Left colon (tissue), 2 donors: Measurements from ENCODE around the gene ZBTB48. TPM values are rescaled to one million over a fixed set of nuclear protein-coding genes. Genes with fewer than 3 reads are reported as not detected.

ENCODE experiments used
- ATAC-seq: fragments of 200-7000 bp; cut with Tn5 transposase; one replicate; pipeline ENCODE4 v1.9.1; 2020; ENCODE audit warnings: mild to moderate bottlenecking, moderate library complexity
- DNase-seq, 2 donors: peaks; one replicate each; pipeline ENCODE4 v3.0.0-alpha.2; 2020
- intact Hi-C, 2 donors: fragments of 100-400 bp; cut with DNase I in 1 of 2; cut with micrococcal nuclease in 1 of 2; formaldehyde crosslinking; loops; one replicate each; pipeline versions ENCODE4 v1.11.2 to v1.14.0; 2022; cut with DNase I, micrococcal nuclease
- total RNA-seq, 2 donors: library from RNA; stranded (reverse); fragmentation: NEBNext Ultra II Directional; extraction: Animal tissue kit (Norgen Biotek cat#: 25700); gene quantifications; one replicate each; pipeline ENCODE4 v1.2.1, GENCODE V29; 2021
- donor health status: DM: no; HTN: no; CAD: no.
- donor health status: DM: yes; HTN: yes; CAD: no.

Gene ZBTB48
- total RNA-seq, 2 donors from 2014 or later = 32.4 to 43.2 TPM

GRCh38 chr1:6601923-6602668 lies 22.3 kb downstream of the ZBTB48 start:
- intact Hi-C loops = no loop called here
- ATAC-seq (peak; percentile 51), DNase-seq (peak in 1 of 2 donors; percentile 60)

DNA sequence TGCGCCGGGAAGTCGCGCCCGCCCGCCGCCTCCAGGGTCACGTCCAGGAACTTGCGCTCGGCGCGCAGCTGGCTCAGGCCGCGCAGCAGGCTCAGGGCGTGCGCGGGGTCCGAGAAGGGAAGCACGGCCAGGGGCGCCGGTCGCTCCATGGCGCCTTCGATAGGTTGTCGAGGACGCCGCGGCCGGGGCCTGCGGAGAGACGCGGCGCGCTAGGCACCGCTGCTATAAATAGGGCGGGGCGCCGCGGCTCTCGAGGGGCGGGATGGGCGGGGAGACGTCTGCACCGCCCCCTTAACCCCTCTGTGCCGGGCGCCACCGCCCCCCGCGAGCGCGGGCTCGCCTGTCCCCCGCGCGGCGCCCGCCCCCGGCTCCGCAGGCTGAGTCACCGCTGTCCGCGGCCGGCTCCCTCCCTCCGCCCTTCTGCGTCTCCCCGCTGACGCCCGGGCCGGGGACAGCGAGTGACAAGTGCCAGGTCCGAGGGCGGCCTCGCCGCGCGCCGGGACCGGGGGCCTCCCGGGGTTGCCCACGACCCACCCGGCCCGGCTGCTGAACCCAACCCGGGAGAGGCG lies 23.0 kb downstream of the ZBTB48 start, which contains the start of gene KLHL21:
Gene KLHL21 (minus strand): TSS at position 201 of the 569 bp plus-strand sequence. CDS start 52 bp downstream, at position 149.
- DNase-seq (peak; percentile 86 to 87), ATAC-seq (peak; percentile 75)
- intact Hi-C loops = no loop called here

DNA sequence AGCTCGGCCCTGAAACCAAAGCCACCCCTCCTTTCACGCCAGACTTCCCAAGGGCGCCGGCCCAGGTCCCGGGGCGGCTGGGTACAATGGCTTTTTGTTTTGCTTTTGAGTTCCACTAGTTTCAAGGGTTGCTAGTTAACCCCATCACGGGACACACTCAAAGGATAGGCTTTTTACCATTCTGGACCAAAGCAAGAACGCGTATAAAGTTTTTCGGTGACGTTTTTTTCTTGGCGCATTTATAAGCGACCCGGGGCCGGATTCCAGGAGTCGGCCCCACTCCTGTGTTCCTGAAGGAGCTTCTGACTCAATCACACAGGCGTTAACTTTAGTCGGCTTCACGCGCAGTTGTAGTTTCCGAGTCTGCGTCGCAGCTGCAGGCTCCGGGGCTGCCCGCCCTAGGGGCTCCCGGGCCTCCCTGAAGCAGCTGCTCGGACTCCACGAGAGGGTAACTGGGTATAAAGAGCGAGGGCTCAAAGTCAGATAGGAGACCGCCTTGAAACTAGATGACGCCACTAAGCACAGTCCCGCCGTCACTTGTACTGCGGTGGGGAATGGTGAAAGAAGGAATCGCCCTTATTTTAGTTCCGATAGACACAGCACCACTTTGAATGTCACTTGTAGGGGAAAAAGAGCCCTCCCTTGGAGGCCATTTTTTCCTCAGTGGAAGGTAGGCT lies 23.6 kb downstream of the ZBTB48 start:
- ATAC-seq (peak; percentile 38), DNase-seq (peak in 1 of 2 donors; percentile 62)
- intact Hi-C loops = no loop called here

DNA sequence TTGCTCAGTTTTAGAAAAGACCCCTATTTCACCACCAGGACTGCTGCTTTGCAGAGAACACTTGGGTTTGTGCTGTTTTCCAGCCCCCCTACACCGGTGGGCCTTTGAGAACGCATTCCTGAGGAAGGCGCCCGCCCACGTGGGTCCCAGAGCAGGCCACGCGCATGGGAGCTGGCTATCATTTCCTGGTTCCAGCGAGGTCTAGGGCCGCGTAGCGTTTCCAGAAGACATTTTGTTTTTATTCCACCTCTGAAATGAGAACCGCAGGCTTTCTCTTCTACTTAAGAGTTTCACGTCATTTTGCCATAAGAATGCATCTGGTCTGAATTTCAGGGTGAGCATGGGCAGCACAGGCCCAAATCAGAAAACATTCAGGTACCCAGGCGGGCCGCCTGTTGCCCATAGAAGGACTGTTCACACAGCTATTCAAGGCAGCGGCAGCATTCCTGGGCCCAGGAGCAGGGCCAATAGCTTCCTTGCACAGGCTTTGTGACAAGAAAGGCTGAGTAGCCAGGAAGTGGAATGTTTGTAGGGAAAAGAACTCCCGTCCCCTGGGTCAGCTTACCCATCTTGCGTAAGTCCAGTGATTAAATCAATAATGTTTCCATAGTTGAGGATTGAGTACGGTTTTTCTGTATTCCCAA lies 24.2 kb downstream of the ZBTB48 start:
- intact Hi-C loops = no loop called here
- no peak for ATAC-seq
- peak; percentile 55 to 65 for DNase-seq

DNA sequence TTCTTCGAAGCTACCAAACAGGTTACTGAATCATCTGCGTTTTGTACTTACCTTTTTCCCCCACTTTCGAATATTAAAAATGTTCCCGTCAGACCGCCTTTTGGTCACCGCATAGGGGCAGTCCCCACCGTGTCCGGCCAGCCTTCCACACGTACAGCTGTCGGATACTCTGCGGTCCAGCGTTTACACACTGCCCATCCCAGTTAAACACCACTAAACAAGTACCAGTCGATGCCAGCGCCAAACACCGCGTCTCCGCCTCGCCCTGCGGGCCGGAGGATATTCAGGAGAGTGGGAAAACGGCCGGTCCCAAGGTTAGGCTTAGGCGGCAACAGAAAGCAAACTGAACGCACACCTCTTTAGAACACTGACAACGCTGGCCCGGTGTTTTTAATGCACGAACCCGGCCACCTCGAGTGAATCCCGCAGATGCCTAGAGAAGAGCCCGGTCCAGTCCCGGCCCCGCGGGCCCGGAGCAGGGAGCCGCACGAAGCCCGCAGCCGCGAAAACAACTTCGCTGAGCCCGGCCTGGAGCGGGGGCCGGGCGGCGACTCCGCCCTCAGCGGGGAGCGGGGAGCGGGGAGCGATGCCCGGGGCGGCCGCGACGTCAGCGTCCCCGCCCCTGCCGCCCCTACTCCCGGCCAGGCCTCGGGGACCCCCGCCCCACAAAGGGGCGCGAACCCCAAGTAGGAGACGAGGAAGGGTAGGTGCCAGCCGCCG lies 33.0 kb downstream of the ZBTB48 start:
- DNase-seq = peak; percentile 70 to 71
- intact Hi-C loops = no loop called here
- peak; percentile 52 for ATAC-seq

DNA sequence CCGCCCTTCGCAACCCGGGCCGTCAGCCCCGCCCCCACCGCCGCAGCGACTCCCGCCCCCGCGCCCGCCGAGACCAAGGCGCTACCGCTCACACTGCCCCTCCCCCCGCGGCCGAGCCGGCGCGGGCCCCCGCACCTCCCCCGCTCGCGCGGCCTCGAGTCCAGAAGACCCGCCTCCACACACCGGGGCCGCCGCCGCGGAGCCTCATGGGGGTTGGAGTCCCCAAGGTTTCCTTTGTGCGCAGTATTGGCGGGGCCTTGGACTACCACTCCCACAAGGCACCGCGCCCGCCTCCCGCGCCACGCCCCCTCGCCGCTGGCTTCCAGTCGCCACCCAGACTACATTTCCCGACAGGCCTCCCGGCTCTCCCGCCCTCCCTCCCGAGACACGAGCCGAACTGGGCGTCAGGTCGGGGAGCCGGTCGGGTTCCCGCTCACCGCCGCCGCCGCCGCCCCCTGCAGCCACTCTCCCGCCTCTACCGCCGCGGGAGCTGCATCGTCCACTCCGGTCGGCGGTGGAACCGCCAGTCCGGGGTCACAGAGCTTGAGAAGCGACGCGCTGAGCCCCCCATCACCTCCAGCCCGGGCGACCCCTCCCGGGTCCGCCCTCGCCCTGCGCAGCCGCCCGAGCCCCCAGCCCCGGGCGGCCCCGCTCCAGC lies 33.7 kb downstream of the ZBTB48 start, which contains the start of gene PHF13:
Gene PHF13 (plus strand): TSS at position 371 of the 658 bp plus-strand sequence. CDS start 336 bp downstream, outside the sequence.
- ATAC-seq = peak; percentile 94
- intact Hi-C loops = no loop called here
- peak; percentile 99 to 100 for DNase-seq

DNA sequence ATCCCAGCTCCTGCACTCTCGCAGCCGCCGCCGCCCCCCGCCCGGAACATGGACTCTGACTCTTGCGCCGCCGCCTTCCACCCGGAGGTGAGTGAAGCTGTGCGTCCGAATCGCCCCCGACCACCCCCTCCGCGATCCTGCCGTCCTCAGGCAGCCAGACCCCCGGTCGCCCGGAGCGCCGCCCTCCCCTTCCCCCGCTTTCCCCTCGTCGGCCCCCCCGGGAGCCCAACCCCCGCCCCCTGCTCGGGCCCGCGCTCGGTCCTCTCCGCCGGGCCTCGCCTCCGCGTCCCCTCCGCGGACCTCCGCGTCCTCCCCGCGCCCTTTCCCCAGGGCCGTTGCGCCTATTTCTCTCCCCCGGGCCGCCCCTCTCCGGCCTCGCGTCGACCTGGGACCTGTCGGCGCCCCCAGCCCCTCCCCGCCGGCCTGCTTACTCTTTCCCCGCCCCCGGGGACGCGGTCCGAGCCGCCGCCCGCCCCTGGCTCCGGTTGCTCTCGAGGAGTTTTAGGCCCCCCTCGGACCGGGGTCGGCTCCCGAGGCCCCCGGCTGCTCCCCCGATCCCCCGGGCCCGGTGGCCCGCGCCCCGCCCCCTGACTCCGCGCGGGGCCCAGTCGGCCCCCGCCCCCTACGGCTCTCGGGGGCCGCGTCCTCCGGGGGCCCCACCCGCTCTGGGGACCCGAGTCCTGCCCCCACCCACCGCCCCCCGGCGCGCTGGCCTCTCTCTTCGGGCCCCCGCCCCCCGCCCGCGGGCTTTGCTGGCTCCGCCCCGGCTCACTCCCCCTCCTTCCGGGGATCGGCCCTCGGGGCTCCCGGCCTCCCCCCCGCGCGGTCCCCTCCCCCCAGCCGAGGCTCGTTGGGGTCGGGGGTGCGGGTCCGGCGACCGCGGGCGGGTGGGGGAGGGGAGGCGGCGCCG lies 34.5 kb downstream of the ZBTB48 start:
- peak; percentile 8 for ATAC-seq
- intact Hi-C loops = no loop called here
- DNase-seq = peak; percentile 60 to 76

GRCh38 chr1:6614929-6615785 lies 35.4 kb downstream of the ZBTB48 start:
- peak in 1 of 2 donors; percentile 36 for DNase-seq
- no peak for ATAC-seq

DNA sequence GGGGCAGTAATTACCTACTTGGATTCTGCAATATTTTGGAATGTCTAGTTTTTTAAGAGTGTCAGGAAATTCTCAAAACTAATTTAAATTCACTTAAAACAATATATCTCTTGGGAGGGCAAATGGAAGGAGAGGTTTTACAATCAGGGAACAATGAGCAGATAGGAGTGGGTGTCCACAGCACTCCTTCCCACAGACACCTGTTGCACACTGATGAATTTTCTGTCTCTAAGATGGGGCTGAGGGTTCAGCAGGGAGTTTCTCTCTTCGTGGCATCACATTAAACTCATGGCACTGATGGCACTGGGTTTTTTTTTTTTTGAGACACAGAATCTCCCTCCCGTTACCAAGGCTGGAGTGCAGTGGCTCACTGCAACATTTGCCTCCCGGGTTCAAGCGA lies 39.3 kb downstream of the ZBTB48 start:
- ATAC-seq (no peak), DNase-seq (no peak)
- intact Hi-C loops = no loop called here

More at GRCh38 chr1:6614929-6615785, 35.4 kb downstream of the ZBTB48 start:
- intact Hi-C loops = no loop called here

DNA sequence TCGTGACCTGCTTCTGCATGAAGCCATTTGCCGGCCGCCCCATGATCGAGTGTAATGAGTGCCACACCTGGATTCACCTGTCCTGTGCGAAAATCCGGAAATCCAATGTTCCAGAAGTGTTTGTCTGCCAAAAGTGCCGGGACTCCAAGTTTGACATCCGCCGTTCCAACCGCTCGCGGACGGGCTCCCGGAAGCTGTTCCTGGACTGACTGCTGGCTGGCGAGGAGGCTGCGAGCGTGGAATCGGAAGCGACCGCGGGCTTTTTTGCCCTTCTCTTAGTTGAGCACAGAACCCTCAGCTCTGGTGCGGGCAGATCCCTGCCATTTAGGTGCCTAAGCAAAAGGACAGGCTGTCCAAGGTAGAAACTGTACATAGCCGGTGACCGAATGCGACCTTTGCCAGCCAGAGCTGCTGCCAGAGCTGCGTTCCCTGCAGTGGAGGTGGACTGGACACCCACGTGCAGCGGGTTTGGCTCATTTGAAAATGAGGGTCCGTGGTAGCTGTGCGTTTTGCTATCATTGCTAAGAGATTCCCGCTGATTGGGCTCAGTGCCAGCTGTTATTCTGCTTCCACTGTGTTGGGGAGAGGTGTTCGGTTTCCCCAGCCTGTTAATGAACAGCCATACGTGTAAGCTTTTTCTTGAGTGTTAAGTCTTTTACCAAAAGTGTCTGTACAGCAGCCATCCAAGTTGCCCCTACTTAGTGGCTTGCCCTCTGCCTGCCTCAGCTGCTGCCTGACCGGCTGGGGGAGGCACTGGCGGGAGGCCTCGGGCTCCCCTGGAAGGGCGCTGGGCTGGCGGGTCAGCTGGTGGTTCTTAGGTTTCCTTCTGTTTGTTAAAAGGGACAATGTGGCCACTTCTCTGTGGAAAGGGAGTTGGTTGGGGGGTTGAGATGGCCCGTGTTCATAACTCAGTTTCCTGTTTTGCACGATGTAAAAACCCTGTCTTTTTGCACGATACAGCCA lies 41.9 kb downstream of the ZBTB48 start:
- ATAC-seq = no peak
- DNase-seq = no peak
- intact Hi-C loops = no loop called here

DNA sequence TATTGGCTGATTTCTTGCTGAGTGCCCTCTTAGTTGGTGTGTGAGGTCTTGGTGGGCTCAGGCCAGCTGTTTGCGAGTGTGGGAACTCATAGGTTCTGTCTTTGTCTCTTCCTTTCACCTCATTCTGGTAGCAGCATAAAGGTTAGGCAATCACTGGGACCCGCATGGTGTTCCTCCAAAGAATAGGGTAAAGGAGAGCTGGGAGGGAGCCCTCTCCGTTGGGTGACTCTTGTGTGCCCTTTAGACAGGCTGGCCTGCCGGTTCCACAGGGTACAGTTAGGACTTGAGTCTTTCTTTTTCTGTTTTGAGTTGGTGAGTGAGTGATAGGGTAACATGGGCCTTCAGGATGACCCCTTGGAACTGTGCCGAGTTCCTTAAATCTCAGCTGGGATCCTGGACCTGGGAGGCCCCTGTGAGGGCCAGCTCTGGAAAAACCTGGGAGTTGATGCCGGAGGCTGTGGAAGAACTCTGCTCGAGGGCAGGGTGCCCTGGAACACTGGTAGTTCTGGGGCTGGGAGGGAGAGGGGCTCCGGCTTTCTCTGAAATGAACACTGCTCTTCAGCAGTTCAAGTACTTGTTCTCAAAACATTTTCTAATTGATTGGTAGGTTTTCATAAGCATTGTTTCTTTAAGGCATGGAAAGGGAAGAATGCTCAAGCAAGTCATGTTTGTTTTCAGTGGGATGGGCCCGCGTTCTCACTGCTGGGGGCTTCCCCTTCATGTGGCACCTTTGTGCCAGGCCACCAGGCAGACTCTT lies 42.8 kb downstream of the ZBTB48 start:
- no peak for ATAC-seq
- intact Hi-C loops = no loop called here
- DNase-seq = no peak

DNA sequence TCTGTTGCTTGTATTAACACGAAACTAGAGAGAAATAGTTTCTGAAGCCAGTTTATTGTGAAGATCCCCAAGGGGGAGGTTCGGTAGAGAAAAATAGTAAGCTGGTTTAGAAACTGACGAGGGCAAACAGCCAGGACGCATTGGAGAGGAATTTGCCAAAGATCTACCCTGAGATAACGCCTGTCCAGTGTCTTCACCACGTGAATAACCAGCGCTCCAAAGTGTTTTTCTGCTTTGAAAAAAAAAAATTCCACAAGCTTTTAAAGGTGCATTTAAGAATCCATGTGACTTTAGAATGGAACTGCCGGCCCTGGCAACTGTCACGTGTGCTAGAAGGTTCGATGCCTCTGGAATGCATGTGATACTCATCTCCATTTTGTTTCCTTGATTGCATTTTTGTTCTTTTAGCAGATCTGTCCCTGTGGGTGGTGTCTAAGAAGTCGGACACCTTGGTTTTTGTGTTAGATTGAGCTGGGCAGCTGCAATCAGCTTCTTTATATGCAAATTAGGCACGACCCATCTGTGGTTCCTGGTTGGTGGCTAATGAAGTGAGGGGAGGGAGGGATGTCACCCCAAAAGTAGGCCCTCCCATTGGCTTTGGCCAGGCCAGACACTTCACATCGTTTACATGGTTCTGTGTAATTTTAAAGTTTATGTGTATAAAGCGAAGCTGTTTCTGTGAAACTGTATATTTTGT lies 43.6 kb downstream of the ZBTB48 start:
- no peak for ATAC-seq
- DNase-seq = no peak
- intact Hi-C loops = no loop called here

DNA sequence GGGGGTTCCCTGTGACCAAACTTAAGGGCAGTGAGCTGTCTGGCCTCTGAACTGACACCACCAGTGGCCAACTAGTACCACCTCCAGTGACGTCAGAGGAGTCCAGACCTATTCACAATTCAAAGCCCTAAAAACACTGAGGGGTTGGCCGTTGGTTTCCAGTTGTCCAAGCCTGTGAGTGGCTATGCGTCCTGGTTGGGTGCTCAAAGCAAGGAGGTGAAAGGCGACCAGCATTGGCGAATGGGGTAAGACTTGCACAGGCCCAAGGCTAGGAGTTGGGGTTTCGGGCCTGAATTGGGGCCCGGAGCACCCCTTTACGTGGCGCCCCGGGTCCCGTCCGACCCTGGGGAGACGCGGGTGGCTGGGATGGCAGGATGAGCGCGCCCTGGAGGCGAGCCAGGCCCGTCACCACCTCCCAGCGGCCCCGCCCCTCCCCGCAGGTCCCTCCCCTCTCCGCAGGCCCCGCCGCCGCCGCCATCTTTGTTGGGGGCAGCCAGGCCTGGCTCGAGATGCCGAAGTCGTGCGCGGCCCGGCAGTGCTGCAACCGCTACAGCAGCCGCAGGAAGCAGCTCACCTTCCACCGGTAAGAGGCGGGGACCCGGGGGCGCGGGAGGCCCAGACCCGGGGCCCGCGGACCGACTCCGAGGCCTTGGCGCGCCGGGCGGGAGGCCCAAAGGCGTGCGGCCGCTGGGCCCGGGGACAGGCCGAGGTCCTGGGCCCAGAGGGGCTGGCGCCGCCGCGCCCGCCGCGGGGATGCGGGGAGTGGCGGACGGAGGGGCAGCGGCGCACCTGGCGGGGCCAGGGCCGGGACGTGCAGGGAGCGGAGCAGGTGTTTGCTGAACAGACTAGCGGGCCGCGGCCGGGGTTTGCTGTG lies 45.2 kb downstream of the ZBTB48 start, which contains the start of gene THAP3:
Gene THAP3 (plus strand): TSS at position 159 of the 874 bp plus-strand sequence. CDS start 351 bp downstream, at position 510.
- intact Hi-C loops = no loop called here
- ATAC-seq (peak; percentile 96), DNase-seq (peak; percentile 86 to 91)
